Heart left ventricle (tissue), 13 donors: ENCODE results near the gene ARHGEF28.

ENCODE experiments used
- POLR2A ChIP-seq, 2 donors: fragments of 450-650 bp; IDR thresholded peaks; one replicate each; pipeline ENCODE4 v1.6.1; 2017; ENCODE audit warnings: antibody characterized with exemption in 2 of 2, mild to moderate bottlenecking in 2 of 2, moderate library complexity in 2 of 2
- TF ChIP-seq, protein P1 (sequence below), 12 donors: fragments of 200-600 bp; sonication (generic) in 4 of 12; IDR thresholded peaks; one replicate each; pipeline versions ENCODE4 v1.5.0 to v1.8.0; 2018 to 2022; ENCODE audit warnings: antibody characterized with exemption in 12 of 12, mild to moderate bottlenecking in 5 of 12
- donor health status: ischemic (EF 13 %, LVEDD 7.1; RV severe dilation, severe dysfunction).
- donor health status: DM: no; HTN: yes; CAD: no.
- donor health status: DM: no; HTN: no; CAD: no.
- donor health status: ischemic (EF 25% LVEDD 6.9; RV normal size, moderate dysfunction).
- donor health status: ischemic (EF 25% LVEDD 5.7; RV mildly dilated, moderate dysfunction).
- donor health status: ischemic (EF 35%, LVEDD 5.7; RV mildly dilated, moderate dysfunction).
- donor health status: nonischemic (EF 11% LVEDD 7.7; RV severe dilation, severe dysfunction).
- donor health status: DM: yes; HTN: yes; CAD: no.
- donor health status: PGD.
- donor health status: ischemic (EF 29% LVEDD 5.4; RV normal size, mild dysfunction).
- donor health status: nonischemic (EF 23%, LVEDD 6.1; RV moderate dilation, normal function).

DNA sequence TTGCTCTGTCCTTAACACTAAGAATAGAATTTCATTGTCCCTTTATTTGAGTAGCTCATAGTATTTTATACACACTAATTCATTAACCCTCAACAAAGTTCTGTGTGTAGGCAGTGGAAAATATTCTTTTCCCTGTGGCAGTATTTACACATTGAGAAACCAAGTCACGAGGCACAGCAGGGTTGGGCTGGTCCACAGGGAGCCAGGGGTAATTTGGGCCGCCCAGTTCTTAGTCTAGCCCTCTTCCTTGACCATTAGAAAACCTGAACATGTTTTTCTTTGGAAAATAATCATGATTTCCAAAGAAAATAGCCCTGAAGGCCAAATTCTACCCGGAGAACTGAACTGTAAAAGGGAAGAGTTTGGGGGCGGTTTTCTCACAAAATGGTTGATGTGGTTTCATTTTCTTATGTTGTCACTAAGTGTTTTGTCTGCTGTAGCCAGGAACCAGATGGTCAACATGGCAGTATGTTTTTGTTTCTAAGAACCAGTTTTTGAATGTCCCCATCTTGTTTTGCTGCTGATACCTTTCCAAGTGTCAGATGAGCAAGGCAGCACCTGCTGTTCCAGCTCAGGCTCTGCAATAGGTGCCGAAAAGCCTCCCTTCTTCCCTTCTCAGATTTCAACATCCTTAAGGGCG is 29.6 kb downstream of the ARHGEF28 start:
- TF ChIP-seq, protein P1, sequence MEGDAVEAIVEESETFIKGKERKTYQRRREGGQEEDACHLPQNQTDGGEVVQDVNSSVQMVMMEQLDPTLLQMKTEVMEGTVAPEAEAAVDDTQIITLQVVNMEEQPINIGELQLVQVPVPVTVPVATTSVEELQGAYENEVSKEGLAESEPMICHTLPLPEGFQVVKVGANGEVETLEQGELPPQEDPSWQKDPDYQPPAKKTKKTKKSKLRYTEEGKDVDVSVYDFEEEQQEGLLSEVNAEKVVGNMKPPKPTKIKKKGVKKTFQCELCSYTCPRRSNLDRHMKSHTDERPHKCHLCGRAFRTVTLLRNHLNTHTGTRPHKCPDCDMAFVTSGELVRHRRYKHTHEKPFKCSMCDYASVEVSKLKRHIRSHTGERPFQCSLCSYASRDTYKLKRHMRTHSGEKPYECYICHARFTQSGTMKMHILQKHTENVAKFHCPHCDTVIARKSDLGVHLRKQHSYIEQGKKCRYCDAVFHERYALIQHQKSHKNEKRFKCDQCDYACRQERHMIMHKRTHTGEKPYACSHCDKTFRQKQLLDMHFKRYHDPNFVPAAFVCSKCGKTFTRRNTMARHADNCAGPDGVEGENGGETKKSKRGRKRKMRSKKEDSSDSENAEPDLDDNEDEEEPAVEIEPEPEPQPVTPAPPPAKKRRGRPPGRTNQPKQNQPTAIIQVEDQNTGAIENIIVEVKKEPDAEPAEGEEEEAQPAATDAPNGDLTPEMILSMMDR (IDR thresholded peaks at IDR 0.05): no peak
- no peak for TF ChIP-seq POLR2A (IDR thresholded peaks at IDR 0.05)
